MG63 (cell line): ENCODE results near the gene HDAC4. TPM values are rescaled to one million over a fixed set of nuclear protein-coding genes. Genes with fewer than 3 reads are reported as not detected.

ENCODE experiments used
- DNase-seq: peaks from one replicate; pipeline ENCODE4 v3.0.0-alpha.2; 2020
- H3K27me3 ChIP-seq: fragments of 250-450 bp; sonication (Bioruptor Pico); 2 replicates; pipeline ENCODE4 v1.5.1; 2020; ENCODE audit warnings: mild to moderate bottlenecking, moderate library complexity
- H3K36me3 ChIP-seq: fragments of 250-450 bp; sonication (Bioruptor Pico); 2 replicates; pipeline ENCODE4 v1.5.1; 2020; ENCODE audit warnings: mild to moderate bottlenecking, moderate library complexity
- H3K4me3 ChIP-seq: fragments of 250-450 bp; sonication (Bioruptor Pico); 2 replicates; pipeline ENCODE4 v1.5.1; 2020; ENCODE audit warnings: mild to moderate bottlenecking, moderate library complexity
- H3K9me3 ChIP-seq: fragments of 250-450 bp; sonication (Bioruptor Pico); 2 replicates; pipeline ENCODE4 v1.5.1; 2020; ENCODE audit warnings: mild to moderate bottlenecking, moderate library complexity
- total RNA-seq: library from RNA; depleted of rRNA; stranded (reverse); fragments of >200 nt; shearing (Covaris generic); gene quantifications from 2 replicates; pipeline ENCODE4 v1.2.3, GENCODE V29; 2014; ENCODE audit warnings: low replicate concordance

The HDAC4 gene
- total RNA-seq, 1 experiment from 2014 or later = 27.3 TPM

- Histone ChIP-seq H3K9me3 (no peaks in the 10 kb centered on the region), H3K4me3 (no peak overlapping the region), H3K36me3 (0 out of 2 replicates have a peak, but pooled peaks cover 3% of the 10 kb centered on the region), H3K27me3 (no peaks in the 10 kb centered on the region)
- DNase-seq = no peak
These were observed 9.3 kb downstream of the HDAC4 start for GRCh38 chr2:239391286-239392071.

GRCh38 chr2:239390546-239391285 is 10.1 kb downstream of the HDAC4 start:
- no peaks in the 10 kb centered on the region for H3K9me3 ChIP-seq
- no peak for DNase-seq
- 0 out of 2 replicates have a peak, but pooled peaks cover 3% of the 10 kb centered on the region for H3K36me3 ChIP-seq
- H3K27me3 ChIP-seq = no peaks in the 10 kb centered on the region
- H3K4me3 ChIP-seq = no peak overlapping the region

- Histone ChIP-seq H3K4me3 (no peak overlapping the region), H3K36me3 (0 out of 2 replicates have a peak, but pooled peaks cover 3% of the 10 kb centered on the region), H3K9me3 (no peaks in the 10 kb centered on the region), H3K27me3 (no peaks in the 10 kb centered on the region)
- no peak for DNase-seq
These were observed 11.1 kb downstream of the HDAC4 start for GRCh38 chr2:239389414-239390329.

- DNase-seq = no peak
- Histone ChIP-seq H3K27me3 (no peaks in the 10 kb centered on the region), H3K9me3 (no peaks in the 10 kb centered on the region), H3K4me3 (no peak overlapping the region), H3K36me3 (0 out of 2 replicates have a peak, but pooled peaks cover 3% of the 10 kb centered on the region)
These were observed 12.3 kb downstream of the HDAC4 start for GRCh38 chr2:239388236-239389151.

GRCh38 chr2:239387811-239388210 is 13.0 kb downstream of the HDAC4 start:
- Histone ChIP-seq H3K9me3 (no peaks in the 10 kb centered on the region), H3K4me3 (no peak overlapping the region)
- DNase-seq = no peak

GRCh38 chr2:239386872-239387445 is 13.9 kb downstream of the HDAC4 start:
- H3K9me3 ChIP-seq = no peaks in the 10 kb centered on the region
- no peak overlapping the region for H3K4me3 ChIP-seq
- H3K36me3 ChIP-seq = 0 out of 2 replicates have a peak, but pooled peaks cover 3% of the 10 kb centered on the region
- no peaks in the 10 kb centered on the region for H3K27me3 ChIP-seq
- DNase-seq = no peak

More at GRCh38 chr2:239387811-239388210, 13.0 kb downstream of the HDAC4 start:
- Histone ChIP-seq H3K36me3 (0 out of 2 replicates have a peak, but pooled peaks cover 3% of the 10 kb centered on the region), H3K27me3 (no peaks in the 10 kb centered on the region)

- Histone ChIP-seq H3K27me3 (no peaks in the 10 kb centered on the region), H3K36me3 (0 out of 2 replicates have a peak, but pooled peaks cover 3% of the 10 kb centered on the region), H3K9me3 (no peaks in the 10 kb centered on the region), H3K4me3 (no peak overlapping the region)
- DNase-seq = no peak
These were observed 14.7 kb downstream of the HDAC4 start for GRCh38 chr2:239386001-239386670.

- Histone ChIP-seq H3K9me3 (no peaks in the 10 kb centered on the region), H3K36me3 (peaks cover 3% of the 10 kb centered on the region; the same call in 1 of the 2 replicates), H3K4me3 (no peak overlapping the region), H3K27me3 (no peaks in the 10 kb centered on the region)
- no peak for DNase-seq
These were observed 15.5 kb downstream of the HDAC4 start for GRCh38 chr2:239385096-239386000.

GRCh38 chr2:239383759-239384156 is 17.1 kb downstream of the HDAC4 start:
- no peak for DNase-seq
- no peaks in the 10 kb centered on the region; the same call in 1 of the 2 replicates for H3K36me3 ChIP-seq
- no peaks in the 10 kb centered on the region for H3K27me3 ChIP-seq
- H3K4me3 ChIP-seq = no peak overlapping the region
- H3K9me3 ChIP-seq = no peaks in the 10 kb centered on the region

- H3K36me3 ChIP-seq = no peaks in the 10 kb centered on the region; the same call in 1 of the 2 replicates
- no peak for DNase-seq
- H3K9me3 ChIP-seq = no peaks in the 10 kb centered on the region
- H3K4me3 ChIP-seq = no peak overlapping the region
- H3K27me3 ChIP-seq = no peaks in the 10 kb centered on the region
These were observed 17.6 kb downstream of the HDAC4 start for GRCh38 chr2:239383036-239383758.

GRCh38 chr2:239382384-239382880 is 18.4 kb downstream of the HDAC4 start:
- Histone ChIP-seq H3K9me3 (no peaks in the 10 kb centered on the region), H3K4me3 (no peak overlapping the region), H3K27me3 (no peaks in the 10 kb centered on the region), H3K36me3 (no peaks in the 10 kb centered on the region; the same call in 1 of the 2 replicates)
- DNase-seq = no peak

- no peaks in the 10 kb centered on the region for H3K9me3 ChIP-seq
- no peaks in the 10 kb centered on the region; the same call in 1 of the 2 replicates for H3K36me3 ChIP-seq
- no peak for DNase-seq
These were observed 19.1 kb downstream of the HDAC4 start for GRCh38 chr2:239381709-239382134.

More at GRCh38 chr2:239381709-239382134, 19.1 kb downstream of the HDAC4 start:
- no peaks in the 10 kb centered on the region for H3K27me3 ChIP-seq
- H3K4me3 ChIP-seq = no peak overlapping the region
